Astrocyte of the spinal cord (primary cell): ENCODE data around the gene FFAR3.
"Not testable (repeated sequence)": the region's sequence is repeated elsewhere in the genome, so short reads cannot be mapped to it uniquely, and the experiment has no call there.

ENCODE experiments used
- DNase-seq: peaks from one replicate; pipeline ENCODE4 v3.0.0; 2011; ENCODE audit warnings: low read depth, low spot score
- H3K4me3 ChIP-seq: 2 replicates; pipeline ENCODE4 v1.5.1; 2011; ENCODE audit warnings: low read depth, mild to moderate bottlenecking, low read length, moderate library complexity
- in situ Hi-C: cut with HindIII; loops from 2 replicates; pipeline ENCODE4 v1.10.0; 2017; ENCODE audit warnings: low sequenced_read_pairs
- TF ChIP-seq, protein P1 (sequence below): IDR thresholded peaks from 2 replicates; pipeline ENCODE4 v1.5.1; 2012; ENCODE audit warnings: low read depth, mild to moderate bottlenecking, low read length, inconsistent platforms

Gene FFAR3

DNA sequence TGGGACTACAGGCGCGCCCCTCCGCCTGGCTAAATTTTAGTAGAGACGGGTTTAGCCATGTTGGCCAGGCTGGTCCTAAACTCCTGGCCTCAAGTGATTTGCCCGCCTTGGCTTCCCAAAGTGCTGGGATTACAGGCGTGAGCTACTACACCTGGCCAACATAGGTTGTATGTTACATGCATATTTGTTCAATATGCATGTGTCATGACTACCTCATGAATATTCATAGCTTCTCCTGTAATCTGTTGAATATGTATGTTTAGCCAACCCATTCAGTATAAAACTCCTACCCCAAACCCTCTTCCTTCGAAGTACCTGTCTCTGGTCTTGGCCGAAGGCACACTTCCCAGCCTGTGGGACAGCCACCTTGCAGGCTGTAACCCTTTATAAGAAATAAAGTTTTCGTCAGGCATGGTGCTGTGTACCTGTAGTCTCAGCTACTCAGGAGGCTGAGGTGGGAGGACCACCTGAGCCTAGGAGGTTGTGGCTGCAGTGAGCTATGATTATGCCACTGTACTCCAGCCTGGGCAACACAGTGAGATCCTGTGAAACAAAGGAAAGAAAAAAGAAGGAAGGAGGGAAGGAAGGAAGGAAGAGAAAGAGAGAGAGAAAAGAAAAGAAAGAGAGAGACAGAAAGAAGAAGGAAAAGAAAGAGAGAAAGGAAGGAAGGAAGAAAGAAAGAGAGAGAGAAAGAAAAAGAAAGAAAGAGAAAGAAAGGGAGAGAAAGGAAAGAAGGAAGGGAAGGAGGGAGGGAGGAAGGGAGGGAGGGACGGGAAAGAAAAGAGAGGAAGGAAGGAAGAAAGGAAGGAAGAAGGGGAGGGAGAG, 41.9 kb downstream of the FFAR3 start:
- TF ChIP-seq, protein P1, sequence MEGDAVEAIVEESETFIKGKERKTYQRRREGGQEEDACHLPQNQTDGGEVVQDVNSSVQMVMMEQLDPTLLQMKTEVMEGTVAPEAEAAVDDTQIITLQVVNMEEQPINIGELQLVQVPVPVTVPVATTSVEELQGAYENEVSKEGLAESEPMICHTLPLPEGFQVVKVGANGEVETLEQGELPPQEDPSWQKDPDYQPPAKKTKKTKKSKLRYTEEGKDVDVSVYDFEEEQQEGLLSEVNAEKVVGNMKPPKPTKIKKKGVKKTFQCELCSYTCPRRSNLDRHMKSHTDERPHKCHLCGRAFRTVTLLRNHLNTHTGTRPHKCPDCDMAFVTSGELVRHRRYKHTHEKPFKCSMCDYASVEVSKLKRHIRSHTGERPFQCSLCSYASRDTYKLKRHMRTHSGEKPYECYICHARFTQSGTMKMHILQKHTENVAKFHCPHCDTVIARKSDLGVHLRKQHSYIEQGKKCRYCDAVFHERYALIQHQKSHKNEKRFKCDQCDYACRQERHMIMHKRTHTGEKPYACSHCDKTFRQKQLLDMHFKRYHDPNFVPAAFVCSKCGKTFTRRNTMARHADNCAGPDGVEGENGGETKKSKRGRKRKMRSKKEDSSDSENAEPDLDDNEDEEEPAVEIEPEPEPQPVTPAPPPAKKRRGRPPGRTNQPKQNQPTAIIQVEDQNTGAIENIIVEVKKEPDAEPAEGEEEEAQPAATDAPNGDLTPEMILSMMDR = no peak
- in situ Hi-C loops = no loop called here
- H3K4me3 ChIP-seq = no peak overlapping the region
- DNase-seq = no peak

DNA sequence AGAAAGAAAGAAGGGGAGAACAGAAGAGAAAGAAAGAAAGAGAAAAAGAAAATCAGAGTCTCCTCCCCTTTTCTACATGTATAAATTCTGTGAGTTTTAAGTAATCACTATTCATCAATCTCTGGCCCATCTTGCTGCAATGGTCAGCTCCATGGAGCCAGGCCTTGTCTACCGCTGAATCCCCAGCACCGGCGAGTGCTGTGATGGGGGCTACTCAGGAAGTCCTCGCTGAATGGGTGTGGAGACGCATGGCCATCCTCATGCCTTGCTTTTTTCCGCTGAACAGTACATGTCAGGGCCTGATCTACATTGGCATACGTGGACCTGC, 42.5 kb downstream of the FFAR3 start:
- TF ChIP-seq, protein P1 = no peak
- H3K4me3 ChIP-seq = no peak overlapping the region
- DNase-seq = no peak
- in situ Hi-C loops = no loop called here

DNA sequence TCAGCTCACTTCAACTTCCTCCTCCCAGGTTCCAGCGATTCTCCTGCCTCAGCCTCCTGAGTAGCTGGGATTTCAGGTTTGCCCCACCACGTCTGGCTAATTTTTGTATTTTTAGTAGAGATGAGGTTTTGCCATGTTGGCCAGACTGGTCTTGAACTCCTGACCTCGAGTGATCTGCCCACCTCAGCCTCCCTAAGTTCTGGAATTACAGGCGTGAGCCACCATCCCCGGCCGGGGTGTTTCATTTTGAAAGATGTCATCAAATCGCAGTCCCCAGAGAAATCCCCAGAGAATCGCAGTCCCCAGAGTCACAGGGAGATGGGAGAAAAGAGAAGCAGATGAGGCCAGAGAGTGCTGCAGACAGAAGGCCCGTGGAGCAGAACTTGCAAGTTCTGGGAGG, 43.2 kb downstream of the FFAR3 start:
- H3K4me3 ChIP-seq, in situ Hi-C loops, DNase-seq: not testable (repeated sequence)

DNA sequence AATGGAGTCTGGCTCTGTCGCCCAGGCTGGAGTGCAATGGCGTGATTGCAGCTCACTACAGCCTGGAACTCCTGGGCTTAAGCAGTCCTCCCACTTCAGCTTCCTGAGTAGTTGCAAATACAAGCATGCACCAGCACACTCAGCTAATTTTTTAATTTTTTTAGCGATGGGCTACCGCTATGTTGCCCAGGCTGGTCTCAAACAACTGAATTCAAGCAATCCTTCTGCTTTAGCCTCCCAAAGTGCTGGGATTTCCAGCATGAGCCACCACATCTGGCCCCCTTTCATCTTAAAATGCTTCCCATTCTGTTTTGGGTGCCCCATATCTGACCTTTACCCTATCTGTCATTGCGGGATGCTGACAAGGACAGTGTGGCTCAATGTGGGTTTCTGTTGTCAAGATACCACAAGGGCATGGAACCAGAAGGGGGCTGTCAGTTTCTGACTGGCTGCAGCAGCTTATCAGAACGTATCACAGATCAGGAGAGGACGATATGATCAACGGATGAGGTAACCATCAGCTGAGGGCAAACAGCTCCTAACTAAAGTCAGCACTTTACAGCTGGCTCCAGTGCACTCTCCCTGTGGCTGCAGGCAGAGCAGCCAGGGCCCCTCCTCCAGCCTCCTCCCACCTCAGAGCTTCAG, 45.0 kb downstream of the FFAR3 start:
- in situ Hi-C loops = no loop called here
- H3K4me3 ChIP-seq = no peak overlapping the region
- TF ChIP-seq, protein P1 = no peak
- DNase-seq = no peak

DNA sequence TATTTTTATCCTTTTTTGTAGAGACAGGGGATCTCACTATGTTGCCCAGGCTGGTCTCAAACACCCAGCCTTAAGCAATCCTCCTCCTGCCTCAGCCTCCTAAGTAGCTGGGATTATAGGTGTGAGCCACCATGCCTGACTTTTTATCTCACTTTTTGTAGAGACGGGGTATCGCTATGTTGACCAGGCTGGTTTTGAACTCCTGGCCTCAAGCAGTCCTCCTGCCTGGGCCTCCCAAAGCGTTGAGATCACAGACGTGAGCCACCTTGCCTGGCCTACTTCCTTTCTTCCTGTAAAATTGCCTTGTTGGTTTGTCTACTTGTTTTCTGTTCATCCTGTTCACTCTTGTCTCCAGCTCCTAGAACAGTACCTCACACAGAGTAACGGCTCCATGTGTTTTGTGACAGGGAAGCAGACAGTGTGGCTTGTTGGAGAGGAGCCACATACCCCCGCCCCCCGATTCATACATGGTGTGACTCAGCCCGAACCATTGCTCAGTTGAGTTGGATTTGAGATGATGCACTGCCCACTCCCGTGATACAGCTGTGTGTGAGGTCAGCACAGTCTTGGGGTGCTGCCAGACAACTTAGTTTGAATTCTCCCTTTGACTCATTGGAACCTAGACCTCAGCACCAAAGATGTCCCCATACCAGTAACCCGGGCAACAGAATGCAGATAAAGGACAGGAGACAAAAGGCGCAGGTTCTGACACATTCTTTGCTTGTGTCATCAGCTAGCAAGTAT, 46.8 kb downstream of the FFAR3 start:
- no peak overlapping the region for H3K4me3 ChIP-seq
- peak; percentile 3 for DNase-seq
- in situ Hi-C loops = no loop called here
- TF ChIP-seq, protein P1 = no peak

DNA sequence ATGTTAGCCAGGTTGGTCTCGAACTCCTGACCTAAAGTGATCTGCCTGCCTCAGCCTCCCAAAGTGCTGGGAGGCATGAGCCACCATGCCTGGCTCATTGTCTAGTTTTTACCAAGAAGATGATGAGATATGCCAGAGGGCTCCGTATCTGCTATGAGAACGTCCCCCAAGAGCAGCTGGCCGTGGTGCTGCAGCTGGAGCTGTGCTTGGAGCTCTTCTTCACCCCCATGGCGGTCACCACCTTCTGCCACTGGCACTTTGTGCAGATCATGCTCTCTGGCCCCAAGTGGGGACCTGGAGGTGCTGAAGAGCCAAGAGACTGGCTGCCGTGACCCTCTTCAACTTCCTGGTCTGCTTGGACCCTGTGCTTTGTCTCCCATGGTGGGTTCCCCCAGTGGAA, 49.4 kb downstream of the FFAR3 start:
- TF ChIP-seq, protein P1 = no peak
- H3K4me3 ChIP-seq = no peak overlapping the region
- in situ Hi-C loops = no loop called here
- DNase-seq = no peak
